K562 (cell line): ENCODE data around the gene RNF151. TPM values are rescaled to one million over a fixed set of nuclear protein-coding genes. Genes with fewer than 3 reads are reported as not detected.

Experiments
- CBFA2T3 ChIP-seq: fragments of 450-650 bp; IDR thresholded peaks from 2 replicates; pipeline ENCODE4 v1.6.1; 2017
- ETS2 ChIP-seq: IDR thresholded peaks from 2 replicates; pipeline ENCODE4 v1.6.1; 2016; ENCODE audit warnings: borderline replicate concordance, missing genetic modification characterization, mild to moderate bottlenecking, moderate library complexity, missing compliant biosample characterization; ENCODE audit not compliant: poor library complexity, severe bottlenecking
- FOXA3 ChIP-seq, 2 experiments: fragments of 450-650 bp in 1 of 2; sonication (generic) in 1 of 2; formaldehyde crosslinking; IDR thresholded peaks in 1 of 2; conservative IDR thresholded peaks in 1 of 2; 2 replicates each; pipeline versions ENCODE4 v1.4.0 to v1.8.0; 2020 to 2022; ENCODE audit warnings: mild to moderate bottlenecking in 2 of 2, missing genetic modification reagents in 1 of 2
- FUS ChIP-seq: fragments of 200-400 bp; formaldehyde crosslinking; optimal IDR thresholded peaks from 2 replicates; pipeline ENCODE3; 2017; ENCODE audit warnings: low read depth, low read length
- HDAC2 ChIP-seq: fragments of 450-650 bp; IDR thresholded peaks from 2 replicates; pipeline ENCODE4 v1.6.1; 2016; ENCODE audit warnings: mild to moderate bottlenecking
- IRF2 ChIP-seq: sonication (generic); formaldehyde crosslinking; IDR thresholded peaks from 2 replicates; pipeline ENCODE4 v1.8.1; 2022; ENCODE audit warnings: mild to moderate bottlenecking, missing genetic modification reagents
- KDM2B ChIP-seq: fragments of 250-450 bp; sonication (Bioruptor Pico); IDR thresholded peaks from 2 replicates; pipeline ENCODE4 v1.8.0; 2021; ENCODE audit warnings: mild to moderate bottlenecking, moderate library complexity
- MCM3 ChIP-seq: fragments of 450-650 bp; IDR thresholded peaks from 2 replicates; pipeline ENCODE4 v1.6.1; 2016
- RBM22 ChIP-seq: fragments of 200-400 bp; formaldehyde crosslinking; IDR thresholded peaks from 2 replicates; pipeline ENCODE4 v1.6.1; 2018; ENCODE audit warnings: low read length, low read depth; ENCODE audit not compliant: poor library complexity, severe bottlenecking
- TEAD2 ChIP-seq: fragments of 450-650 bp; IDR thresholded peaks from 2 replicates; pipeline ENCODE4 v1.6.1; 2016; ENCODE audit warnings: missing genetic modification characterization, control low read depth, missing compliant biosample characterization
- USF2 ChIP-seq: sonication (generic); formaldehyde crosslinking; IDR thresholded peaks from 2 replicates; pipeline ENCODE4 v1.5.0; 2020; ENCODE audit warnings: missing genetic modification reagents
- ZBTB40 ChIP-seq, 2 experiments: fragments of 450-650 bp in 1 of 2; sonication (generic) in 1 of 2; formaldehyde crosslinking in 1 of 2; IDR thresholded peaks; 2 replicates each; pipeline versions ENCODE4 v1.7.1 to v1.9.0; 2016 to 2022; ENCODE audit warnings: inconsistent platforms in 1 of 2, mild to moderate bottlenecking in 1 of 2, missing genetic modification reagents in 1 of 2
- polyA plus RNA-seq, 8 experiments: library from polyadenylated mRNA; depleted of rRNA in 4 of 8; stranded (reverse) in 5 of 8; unstranded in 3 of 8; fragments of >200 nt; fragmentation: Nextera tagmentation in 2 of 8; fragmentation: Illumina TruSeq in 1 of 8; extraction: Ambion mirVana in 2 of 8; extraction: Trizol in 1 of 8; gene quantifications; 2 replicates each; pipeline versions ENCODE4 v1.2.1 to v1.2.3, GENCODE V29; 2011 to 2014; ENCODE audit warnings: inconsistent platforms in 1 of 8, missing spikeins in 1 of 8
- total RNA-seq, 7 experiments: library from RNA; depleted of rRNA in 6 of 7; stranded (reverse); fragments of >200 nt in 6 of 7; fragmentation: Illumina TruSeq in 2 of 7; extraction: Trizol in 2 of 7; gene quantifications; 2 replicates each; pipeline versions ENCODE4 v1.2.1 to v1.2.3, GENCODE V29; 2011 to 2021; ENCODE audit warnings: low replicate concordance in 1 of 7
- TF ChIP-seq, protein P1 (sequence below): fragments of 450-650 bp; IDR thresholded peaks from 2 replicates; pipeline ENCODE4 v1.6.1; 2017; ENCODE audit warnings: antibody characterized with exemption
- TF ChIP-seq, protein P2 (sequence below): sonication (generic); formaldehyde crosslinking; IDR thresholded peaks from 2 replicates; pipeline ENCODE4 v1.8.0; 2022; ENCODE audit warnings: mild to moderate bottlenecking, missing genetic modification reagents

Gene RNF151
- total and polyA plus RNA-seq, 9 of the 15 experiments (the other 6 are each of a cell fraction or from before 2014, with no cell fraction given), result not detected

- TF ChIP-seq ZBTB40 (IDR thresholded peaks at IDR 0.05) (0 out of 2 replicates have a peak, but pooled peaks have one; percentile 11), ZBTB40 (CRISPR knock-in tag; IDR thresholded peaks at IDR 0.05) (no peak), FUS (peak; percentile 49), IRF2 (CRISPR knock-in tag) (no peak), FOXA3 (CRISPR knock-in tag; conservative IDR thresholded peaks at IDR 0.05 in 1 of 2, IDR thresholded peaks at IDR 0.05 in 1 of 2) (no peak), USF2 (no peak), TEAD2 (tag) (no peak), CBFA2T3 (0 out of 2 replicates have a peak, but pooled peaks have one; percentile 10), RBM22 (peak; percentile 97), MCM3 (no peak), HDAC2 (no peak), KDM2B (CRISPR knock-in tag) (no peak; the same call in 1 of the 2 replicates), ETS2 (tag) (peak; percentile 43)
- TF ChIP-seq, protein P1, sequence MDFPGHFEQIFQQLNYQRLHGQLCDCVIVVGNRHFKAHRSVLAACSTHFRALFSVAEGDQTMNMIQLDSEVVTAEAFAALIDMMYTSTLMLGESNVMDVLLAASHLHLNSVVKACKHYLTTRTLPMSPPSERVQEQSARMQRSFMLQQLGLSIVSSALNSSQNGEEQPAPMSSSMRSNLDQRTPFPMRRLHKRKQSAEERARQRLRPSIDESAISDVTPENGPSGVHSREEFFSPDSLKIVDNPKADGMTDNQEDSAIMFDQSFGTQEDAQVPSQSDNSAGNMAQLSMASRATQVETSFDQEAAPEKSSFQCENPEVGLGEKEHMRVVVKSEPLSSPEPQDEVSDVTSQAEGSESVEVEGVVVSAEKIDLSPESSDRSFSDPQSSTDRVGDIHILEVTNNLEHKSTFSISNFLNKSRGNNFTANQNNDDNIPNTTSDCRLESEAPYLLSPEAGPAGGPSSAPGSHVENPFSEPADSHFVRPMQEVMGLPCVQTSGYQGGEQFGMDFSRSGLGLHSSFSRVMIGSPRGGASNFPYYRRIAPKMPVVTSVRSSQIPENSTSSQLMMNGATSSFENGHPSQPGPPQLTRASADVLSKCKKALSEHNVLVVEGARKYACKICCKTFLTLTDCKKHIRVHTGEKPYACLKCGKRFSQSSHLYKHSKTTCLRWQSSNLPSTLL, result no peak
- TF ChIP-seq, protein P2, sequence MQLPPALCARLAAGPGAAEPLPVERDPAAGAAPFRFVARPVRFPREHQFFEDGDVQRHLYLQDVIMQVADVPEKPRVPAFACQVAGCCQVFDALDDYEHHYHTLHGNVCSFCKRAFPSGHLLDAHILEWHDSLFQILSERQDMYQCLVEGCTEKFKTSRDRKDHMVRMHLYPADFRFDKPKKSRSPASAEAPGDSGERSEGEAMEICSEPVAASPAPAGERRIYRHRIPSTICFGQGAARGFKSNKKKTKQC (CRISPR knock-in tag), result peak; percentile 73; the same call in 1 of the 2 replicates
These were observed 1.9 kb upstream of the RNF151 start, which contains the start of gene RPS2 (continued) for GRCh38 chr16:1964506-1965395.
